K562 (cell line): Measurements from ENCODE around the gene HELB.

Experiments used
- FOXM1 ChIP-seq, 2 experiments: fragments of 450-650 bp in 1 of 2; sonication (generic) in 1 of 2; formaldehyde crosslinking in 1 of 2; IDR thresholded peaks; 2 replicates each; pipeline versions ENCODE4 v1.6.1 to v1.9.0; 2017 to 2022; ENCODE audit warnings: low read depth in 2 of 2, mild to moderate bottlenecking in 2 of 2, missing genetic modification reagents in 1 of 2, moderate library complexity in 1 of 2
- PCBP1 ChIP-seq: fragments of 200-400 bp; formaldehyde crosslinking; IDR thresholded peaks from 2 replicates; pipeline ENCODE4 v1.6.1; 2018; ENCODE audit warnings: mild to moderate bottlenecking, low read depth, low read length; ENCODE audit not compliant: poor library complexity, severe bottlenecking
- POLR2A ChIP-seq: fragments of 450-650 bp; conservative IDR thresholded peaks from 2 replicates; pipeline ENCODE4 v1.6.1; 2016
- SIN3B ChIP-seq: fragments of 450-650 bp; IDR thresholded peaks from 2 replicates; pipeline ENCODE4 v1.6.1; 2017; ENCODE audit warnings: low read depth, mild to moderate bottlenecking, moderate library complexity
- SRSF9 ChIP-seq: fragments of 200-400 bp; formaldehyde crosslinking; IDR thresholded peaks from 2 replicates; pipeline ENCODE4 v1.6.1; 2017; ENCODE audit warnings: low read depth, low read length, borderline replicate concordance
- TAF1 ChIP-seq: IDR thresholded peaks from 2 replicates; pipeline ENCODE4 v1.6.1; 2011; ENCODE audit warnings: mild to moderate bottlenecking, low read length, moderate library complexity; ENCODE audit not compliant: insufficient read depth, control insufficient read depth, severe bottlenecking; ENCODE audit errors: extremely low read depth
- ZBED1 ChIP-seq: IDR thresholded peaks from 2 replicates; pipeline ENCODE4 v1.6.1; 2014
- ZNF764 ChIP-seq: fragments of 250-450 bp; sonication (Bioruptor Pico); IDR thresholded peaks from 2 replicates; pipeline ENCODE4 v1.4.0; 2020; ENCODE audit warnings: low read depth, mild to moderate bottlenecking, moderate library complexity
- TF ChIP-seq, protein P1 (sequence below), 3 experiments: IDR thresholded peaks in 2 of 3; conservative IDR thresholded peaks in 1 of 3; 2 replicates each; pipeline ENCODE4 v1.5.1; 2011 to 2012; ENCODE audit warnings: low read length in 3 of 3, mild to moderate bottlenecking in 3 of 3, control low read depth in 2 of 3, improper control_type of control experiment in 1 of 3, inconsistent platforms in 1 of 3, low read depth in 1 of 3, mixed read lengths in 1 of 3, moderate library complexity in 1 of 3; ENCODE audit not compliant: insufficient read depth in 2 of 3

- TF ChIP-seq ZBED1 (no peak), TAF1 (no peak), SIN3B (no peak), PCBP1 (no peak), FOXM1 (IDR thresholded peaks at IDR 0.05; ENCODE audit: low read depth) (no peak), FOXM1 (CRISPR knock-in tag; IDR thresholded peaks at IDR 0.05; ENCODE audit: low read depth) (no peak), ZNF764 (CRISPR knock-in tag) (no peak), POLR2A (no peak), SRSF9 (no peak)
- TF ChIP-seq, protein P1, sequence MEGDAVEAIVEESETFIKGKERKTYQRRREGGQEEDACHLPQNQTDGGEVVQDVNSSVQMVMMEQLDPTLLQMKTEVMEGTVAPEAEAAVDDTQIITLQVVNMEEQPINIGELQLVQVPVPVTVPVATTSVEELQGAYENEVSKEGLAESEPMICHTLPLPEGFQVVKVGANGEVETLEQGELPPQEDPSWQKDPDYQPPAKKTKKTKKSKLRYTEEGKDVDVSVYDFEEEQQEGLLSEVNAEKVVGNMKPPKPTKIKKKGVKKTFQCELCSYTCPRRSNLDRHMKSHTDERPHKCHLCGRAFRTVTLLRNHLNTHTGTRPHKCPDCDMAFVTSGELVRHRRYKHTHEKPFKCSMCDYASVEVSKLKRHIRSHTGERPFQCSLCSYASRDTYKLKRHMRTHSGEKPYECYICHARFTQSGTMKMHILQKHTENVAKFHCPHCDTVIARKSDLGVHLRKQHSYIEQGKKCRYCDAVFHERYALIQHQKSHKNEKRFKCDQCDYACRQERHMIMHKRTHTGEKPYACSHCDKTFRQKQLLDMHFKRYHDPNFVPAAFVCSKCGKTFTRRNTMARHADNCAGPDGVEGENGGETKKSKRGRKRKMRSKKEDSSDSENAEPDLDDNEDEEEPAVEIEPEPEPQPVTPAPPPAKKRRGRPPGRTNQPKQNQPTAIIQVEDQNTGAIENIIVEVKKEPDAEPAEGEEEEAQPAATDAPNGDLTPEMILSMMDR (IDR thresholded peaks at IDR 0.05 in 2 of 3, conservative IDR thresholded peaks at IDR 0.05 in 1 of 3; ENCODE audit: insufficient read depth in 2 of 3, low read depth in 1 of 3, low read length in 3 of 3), result no peak
Measured at GRCh38 chr12:66270613-66271012, 31.7 kb upstream of the HELB start.
